Small intestine (tissue), 7 donors: Measurements from ENCODE around the gene TARS1. TPM values are rescaled to one million over a fixed set of nuclear protein-coding genes. Genes with fewer than 3 reads are reported as not detected.
A peak's percentile ranks its signal among the peaks of the same experiment; 100 is the strongest.
"Not testable (repeated sequence)": the region's sequence is repeated elsewhere in the genome, so short reads cannot be mapped to it uniquely, and the experiment has no call there.

ENCODE experiments used
- DNase-seq, 2 donors: peaks; one replicate each; pipeline versions ENCODE4 v3.0.0 to v3.0.0-alpha.2; 2013
- FAIRE-seq: peaks from 2 replicates; lab custom pipeline; 2012; peaks lifted over from hg19 to GRCh38; lab: Jason Lieb, UNC
- H3K27ac ChIP-seq, 3 donors: one replicate each; pipeline ENCODE4 v1.5.1; 2013; ENCODE audit warnings: low read length in 2 of 3, mild to moderate bottlenecking in 2 of 3, control low read depth in 1 of 3, inconsistent platforms in 1 of 3, low read depth in 1 of 3, moderate library complexity in 1 of 3
- H3K27me3 ChIP-seq, 3 donors: one replicate each; pipeline ENCODE4 v1.6.1; 2013; ENCODE audit warnings: low read length in 3 of 3, inconsistent platforms in 1 of 3; ENCODE audit not compliant: control insufficient read depth in 3 of 3, insufficient read depth in 3 of 3
- H3K36me3 ChIP-seq, 3 donors: one replicate each; pipeline ENCODE4 v1.6.1; 2013; ENCODE audit warnings: low read length in 3 of 3, inconsistent platforms in 1 of 3, low read depth in 1 of 3, mild to moderate bottlenecking in 1 of 3, moderate library complexity in 1 of 3; ENCODE audit not compliant: control insufficient read depth in 3 of 3, insufficient read depth in 2 of 3
- H3K4me1 ChIP-seq, 3 donors: one replicate each; pipeline ENCODE4 v1.6.1; 2013; ENCODE audit warnings: low read length in 2 of 3, inconsistent platforms in 1 of 3, low read depth in 1 of 3, mild to moderate bottlenecking in 1 of 3, moderate library complexity in 1 of 3; ENCODE audit not compliant: control insufficient read depth in 3 of 3, insufficient read depth in 2 of 3
- H3K4me3 ChIP-seq, 3 donors: one replicate each; pipeline ENCODE4 v1.5.1; 2013; ENCODE audit warnings: low read length in 3 of 3, control low read depth in 1 of 3, inconsistent platforms in 1 of 3, low read depth in 1 of 3, mild to moderate bottlenecking in 1 of 3, moderate library complexity in 1 of 3
- H3K9me3 ChIP-seq, 2 donors: one replicate each; pipeline ENCODE4 v1.6.1; 2013; ENCODE audit warnings: low read depth in 1 of 2, low read length in 1 of 2; ENCODE audit not compliant: control insufficient read depth in 2 of 2, insufficient read depth in 1 of 2
- WGBS, 3 donors: extraction: QIAGEN DNeasy Blood & Tissue Kit; methylation state at CpG; one replicate each; pipeline ENCODE4 v1.1.7; 2013; 5-methylcytosine and 5-hydroxymethylcytosine counted together
- polyA plus RNA-seq, 4 donors: library from polyadenylated mRNA; stranded (reverse) in 3 of 4; unstranded in 1 of 4; fragments of 200-250 nt in 3 of 4; fragments of 120-200 nt in 1 of 4; gene quantifications; one replicate each; pipeline versions ENCODE4 v1.2.1 to v1.2.3, GENCODE V29; 2013
- donor health status: healthy with polysubstance abuse.
- donor health status: control.
- donor health status: control.
- donor health status: Bipolar disorder and iron deficiency.
- donor health status: healthy.

Gene TARS1
- polyA plus RNA-seq, 4 donors, result 63.8 to 133 (median 90.5) TPM

DNA sequence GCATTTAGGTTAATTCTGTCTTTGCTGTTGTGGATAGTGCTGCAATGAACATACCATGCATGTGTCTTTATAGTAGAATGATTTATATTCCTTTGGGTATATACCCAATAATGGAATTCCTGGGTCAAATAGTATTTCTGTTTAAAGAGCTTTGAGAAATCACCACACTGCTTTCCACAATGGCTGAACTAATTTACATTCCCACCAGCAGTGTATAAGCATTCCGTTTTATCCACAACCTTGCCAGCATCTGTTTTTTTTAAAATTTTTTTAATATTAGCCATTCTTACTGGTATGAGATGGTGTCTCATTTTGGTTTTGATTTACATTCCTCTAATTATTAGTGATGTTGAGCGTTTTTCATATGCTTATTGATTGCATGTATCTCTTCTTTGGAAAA is 15.5 kb upstream of the TARS1 start:
- DNase-seq (no peak), FAIRE-seq (no peak)
- 66 to 80% (median 73%) methylated on average over 2 of the region's 2 CpGs for WGBS, 3 donors
- H3K36me3 ChIP-seq, result no peaks in the 10 kb centered on the region
- no peak overlapping the region for H3K27ac ChIP-seq
- H3K4me1 ChIP-seq, result no peaks in the 10 kb centered on the region
- H3K4me3 ChIP-seq, result no peak overlapping the region
- H3K27me3 ChIP-seq, result peaks cover 0 to 5% (median 0%) of the 10 kb centered on the region in 3 donors
- H3K9me3 ChIP-seq, result peaks cover 0 to 4% of the 10 kb centered on the region in 2 donors

DNA sequence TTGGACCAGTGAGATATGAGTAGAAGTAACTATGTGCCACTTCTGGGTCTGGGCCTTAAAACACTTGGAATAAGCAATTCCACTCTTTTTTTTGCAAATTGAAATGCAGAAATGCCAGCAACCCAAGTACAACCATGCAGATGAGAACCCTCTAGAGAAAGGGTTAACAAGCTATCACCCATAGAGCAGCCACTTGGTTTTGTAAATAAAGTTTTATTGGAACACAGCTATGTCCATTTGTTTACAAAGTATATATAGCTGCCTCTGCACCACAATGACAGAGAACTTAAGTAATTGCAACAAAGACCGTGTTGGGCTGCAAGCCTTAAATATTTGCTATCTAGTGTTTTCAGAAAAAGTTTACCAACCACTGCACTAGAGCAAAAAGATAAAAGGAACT is 9.8 kb upstream of the TARS1 start:
- DNase-seq, result no peak
- 72 to 90% (median 75%) methylated on average over 1 of the region's 1 CpG for WGBS, 3 donors
- Histone ChIP-seq H3K36me3 (no peaks in the 10 kb centered on the region), H3K27ac (no peak overlapping the region), H3K27me3 (peaks cover 0 to 5% (median 0%) of the 10 kb centered on the region in 3 donors), H3K4me1 (peaks cover 0 to 5% (median 0%) of the 10 kb centered on the region in 3 donors), H3K9me3 (peaks cover 0 to 4% of the 10 kb centered on the region in 2 donors), H3K4me3 (no peak overlapping the region)
- no peak for FAIRE-seq

DNA sequence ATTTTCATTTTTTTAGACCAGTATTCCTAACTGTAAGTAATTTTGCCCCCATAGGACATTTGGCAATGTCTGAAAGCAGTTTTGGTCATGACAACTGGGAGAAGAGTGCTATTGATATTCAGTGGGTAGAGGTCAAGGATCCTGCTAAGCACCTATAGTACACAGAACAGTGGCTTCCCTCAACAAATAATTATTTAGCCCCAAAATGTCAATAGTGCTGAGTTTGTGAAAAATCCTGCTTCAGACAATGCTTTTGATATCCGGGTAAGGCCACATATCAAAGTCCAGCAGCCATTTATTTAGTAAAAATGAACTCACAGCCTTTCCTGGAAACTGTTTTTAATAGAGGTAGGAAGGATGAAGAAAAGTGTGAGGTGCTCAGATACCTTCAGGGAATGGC is 8.1 kb upstream of the TARS1 start:
- Histone ChIP-seq H3K27me3 (peaks cover 0 to 5% (median 0%) of the 10 kb centered on the region in 3 donors), H3K36me3 (no peaks in the 10 kb centered on the region), H3K4me1 (peaks cover 0 to 5% (median 0%) of the 10 kb centered on the region in 3 donors), H3K4me3 (no peak overlapping the region), H3K27ac (no peak overlapping the region), H3K9me3 (peaks cover 0 to 4% of the 10 kb centered on the region in 2 donors)
- 27 to 65% (median 32%) methylated on average over 1 of the region's 1 CpG for WGBS, 3 donors
- DNase-seq (peak in 1 of 2 donors; percentile 4), FAIRE-seq (no peak)

DNA sequence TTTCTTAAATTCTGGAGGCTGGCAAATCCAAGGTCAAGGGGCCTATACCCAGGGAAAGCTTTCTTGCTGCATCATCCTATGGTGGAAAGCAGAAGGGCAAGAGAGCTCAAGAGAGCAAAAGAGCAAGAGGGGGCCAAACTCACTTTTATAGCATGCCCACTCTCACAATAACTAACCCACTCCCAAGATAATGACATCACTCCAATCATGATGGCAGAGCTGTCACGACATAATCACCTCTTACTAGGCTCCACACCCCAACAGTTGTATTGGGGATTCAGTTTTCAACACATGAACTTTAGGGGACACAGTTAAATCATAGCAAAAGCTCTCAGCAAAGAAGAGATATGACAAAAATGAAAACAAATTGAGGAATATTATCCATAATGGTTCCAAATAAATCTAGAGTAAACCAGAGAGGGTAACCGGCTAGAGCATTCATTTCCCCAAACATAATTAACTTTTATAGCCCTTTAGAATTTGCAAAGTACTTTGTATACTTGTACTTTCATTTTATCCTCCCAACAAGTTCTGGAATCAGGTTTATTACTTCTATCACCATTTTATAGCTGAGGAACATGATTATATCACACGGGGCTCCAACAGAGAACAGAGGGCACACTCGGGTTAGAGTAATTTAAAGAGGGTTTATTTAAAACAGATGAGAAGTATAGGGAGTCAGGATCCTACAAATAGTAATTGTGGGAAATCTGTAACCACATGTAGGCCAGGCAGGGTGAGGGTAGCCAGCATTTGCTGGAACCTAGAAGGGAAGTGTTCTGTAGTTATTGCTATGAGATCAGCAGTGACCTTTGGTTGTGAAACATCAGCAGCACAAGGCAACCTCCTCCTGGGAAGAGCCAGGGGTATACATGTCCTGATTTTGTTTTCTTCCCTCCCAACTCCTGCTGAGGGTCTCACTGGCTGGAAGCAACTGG is 7.2 kb upstream of the TARS1 start:
- Histone ChIP-seq H3K27me3 (peaks cover 0 to under 1% (median 0%) of the 10 kb centered on the region in 3 donors), H3K36me3 (no peaks in the 10 kb centered on the region), H3K27ac (peak overlapping the region in 2 of 3 donors; percentile 10 to 53), H3K4me1 (peaks cover 0 to 5% (median 0%) of the 10 kb centered on the region in 3 donors), H3K4me3 (no peak overlapping the region), H3K9me3 (no peaks in the 10 kb centered on the region)
- WGBS, 3 donors, result 18 to 53% (median 36%) methylated on average over 4 of the region's 4 CpGs
- DNase-seq (peak; percentile 51 to 65), FAIRE-seq (no peak)

DNA sequence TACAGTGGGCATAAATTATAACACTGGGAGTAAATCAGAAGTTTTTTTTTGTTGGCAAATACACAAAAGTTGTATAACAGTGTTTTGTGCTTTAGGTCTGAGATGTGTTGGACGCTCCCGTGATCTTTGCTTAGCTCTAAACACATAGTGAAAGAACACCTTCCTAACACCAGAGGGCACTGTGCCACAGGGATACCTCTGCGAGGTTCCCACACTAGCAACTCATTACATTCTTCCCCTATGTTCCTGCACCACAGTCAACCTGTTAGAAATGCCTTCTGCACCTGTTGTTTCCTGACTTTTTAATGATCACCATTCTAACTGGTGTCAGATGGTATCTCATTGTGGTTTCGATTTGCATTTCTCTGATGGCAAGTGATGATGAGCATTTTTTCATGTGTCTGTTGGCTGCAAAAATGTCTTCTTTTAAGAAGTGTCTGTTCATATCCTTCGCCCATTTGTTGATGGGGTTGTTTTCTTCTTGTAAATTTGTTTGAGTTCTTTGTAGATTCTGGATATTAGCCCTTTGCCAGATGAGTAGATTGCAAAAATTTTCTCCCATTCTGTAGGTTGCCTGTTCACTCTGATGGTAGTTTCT is 4.8 kb upstream of the TARS1 start:
- H3K4me3 ChIP-seq, H3K9me3 ChIP-seq, H3K36me3 ChIP-seq, H3K27ac ChIP-seq, FAIRE-seq, H3K27me3 ChIP-seq: not testable (repeated sequence)
- 21 to 22% (median 22%) methylated on average over 5 of the region's 5 CpGs for WGBS, 3 donors
- peak; percentile 82 to 84 for DNase-seq
- peaks cover 0 to 12% (median 0%) of the 10 kb centered on the region in 3 donors for H3K4me1 ChIP-seq

DNA sequence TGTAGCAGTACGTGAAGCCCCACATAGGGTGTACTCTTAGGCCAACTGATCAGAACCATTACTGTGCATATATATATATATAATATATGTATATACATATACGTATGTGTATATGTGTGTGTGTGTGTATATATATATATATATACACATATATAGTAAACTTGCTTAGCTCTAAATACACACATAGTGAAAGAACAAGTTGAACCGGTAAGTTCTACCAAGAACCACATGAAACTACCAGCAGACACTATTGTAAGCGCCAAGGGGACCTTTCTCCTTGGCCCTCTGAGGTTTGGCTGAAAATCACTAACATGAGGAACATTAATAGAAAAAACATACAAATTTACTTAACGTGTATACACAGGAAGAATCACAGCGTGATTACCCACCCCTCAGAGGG is 1.8 kb upstream of the TARS1 start:
- FAIRE-seq (no peak), DNase-seq (peak; percentile 3 to 19)
- H3K27me3 ChIP-seq, result no peaks in the 10 kb centered on the region

DNA sequence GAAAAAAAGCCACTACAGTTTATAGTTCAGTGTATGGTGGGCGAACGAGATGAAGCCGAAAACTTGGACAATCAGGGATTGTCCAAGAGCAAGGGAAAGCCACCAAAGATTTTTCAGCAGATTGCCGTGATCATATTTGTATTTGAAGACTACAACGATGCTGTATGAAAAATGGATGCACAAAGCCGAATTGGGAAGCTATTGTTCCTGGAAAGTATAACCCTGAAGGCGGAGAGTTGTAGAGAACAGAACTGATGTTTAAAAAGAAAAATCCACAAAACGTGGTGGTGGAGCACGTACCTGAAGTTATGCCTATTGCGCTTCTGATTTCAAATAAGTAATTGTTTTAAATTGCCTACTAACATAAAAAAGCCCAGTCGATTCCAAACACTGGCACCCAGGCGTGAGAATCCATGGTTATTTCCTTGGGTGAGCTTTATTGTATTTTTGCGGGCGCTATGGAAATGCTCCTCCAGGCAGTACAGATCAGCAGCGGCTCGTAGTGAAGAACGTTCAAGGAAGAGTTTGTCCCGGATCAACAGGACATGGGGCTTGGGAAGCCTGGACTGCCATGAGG is 772 bp upstream of the TARS1 start:
- Histone ChIP-seq H3K36me3 (peaks cover 0 to 2% (median 0%) of the 10 kb centered on the region in 3 donors), H3K4me3 (peak overlapping the region; percentile 62 to 99 (median 79)), H3K4me1 (peaks cover 0 to 14% (median 5%) of the 10 kb centered on the region in 3 donors), H3K27me3 (no peaks in the 10 kb centered on the region), H3K9me3 (no peaks in the 10 kb centered on the region), H3K27ac (peak overlapping the region; percentile 79 to 97 (median 89))
- WGBS, 3 donors, result 2 to 7% (median 7%) methylated on average over 18 of the region's 18 CpGs
- DNase-seq, result no peak
- FAIRE-seq, result no peak

More for the DNA sequence above, 1.8 kb upstream of the TARS1 start:
- WGBS, 3 donors, result 52 to 83% (median 72%) methylated on average over 6 of the region's 6 CpGs
- Histone ChIP-seq H3K27ac (no peak overlapping the region), H3K36me3 (no peaks in the 10 kb centered on the region), H3K9me3 (no peaks in the 10 kb centered on the region), H3K4me1 (peaks cover 0 to 19% (median 5%) of the 10 kb centered on the region in 3 donors), H3K4me3 (peak overlapping the region in 2 of 3 donors; percentile 79 to 99)
